GM19455 (cell line): ENCODE measurements around the gene SEC22A.

Experiments
- ATAC-seq: cut with Tn5 transposase; IDR thresholded peaks from one replicate; pipeline ENCODE4 v1.9.1; 2021; ENCODE audit not compliant: unreplicated experiment

Gene SEC22A

DNA sequence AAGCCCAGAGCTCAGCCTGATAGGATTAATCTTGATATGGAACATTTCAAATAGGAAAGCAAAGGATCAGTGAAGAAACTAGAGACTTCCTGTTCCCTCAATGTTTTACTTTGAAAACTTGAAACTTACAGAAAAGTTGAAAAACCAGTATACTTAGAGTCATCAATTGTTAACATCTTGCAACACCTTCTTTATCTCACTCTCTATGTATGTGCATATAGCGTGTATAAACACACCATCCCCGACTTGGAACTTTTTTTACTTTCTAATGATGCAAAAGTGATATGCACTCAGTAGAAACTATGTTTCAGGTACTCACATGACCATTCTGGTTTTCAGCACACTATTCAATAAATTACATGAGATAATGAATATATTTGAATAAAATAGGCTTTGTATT lies 60.5 kb downstream of the SEC22A start:
- ATAC-seq = no peak

DNA sequence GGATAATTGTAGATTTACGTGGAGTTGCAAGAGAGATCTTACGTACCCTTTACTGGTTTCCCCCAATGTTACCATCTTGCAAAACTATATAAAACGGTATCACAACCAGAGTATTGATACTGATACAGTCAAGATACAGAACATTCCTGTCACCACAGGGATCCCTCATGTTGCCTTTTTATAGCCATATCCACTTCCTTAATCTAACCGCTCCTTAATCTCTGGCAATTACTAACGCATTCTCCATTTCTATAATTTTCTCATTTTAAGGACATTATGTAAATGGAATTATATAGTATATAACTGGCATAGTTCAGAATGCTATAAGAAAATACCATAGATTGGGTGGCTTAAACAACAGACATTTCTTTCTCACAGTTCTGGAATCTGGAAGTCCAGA lies 61.1 kb downstream of the SEC22A start:
- ATAC-seq = no peak

DNA sequence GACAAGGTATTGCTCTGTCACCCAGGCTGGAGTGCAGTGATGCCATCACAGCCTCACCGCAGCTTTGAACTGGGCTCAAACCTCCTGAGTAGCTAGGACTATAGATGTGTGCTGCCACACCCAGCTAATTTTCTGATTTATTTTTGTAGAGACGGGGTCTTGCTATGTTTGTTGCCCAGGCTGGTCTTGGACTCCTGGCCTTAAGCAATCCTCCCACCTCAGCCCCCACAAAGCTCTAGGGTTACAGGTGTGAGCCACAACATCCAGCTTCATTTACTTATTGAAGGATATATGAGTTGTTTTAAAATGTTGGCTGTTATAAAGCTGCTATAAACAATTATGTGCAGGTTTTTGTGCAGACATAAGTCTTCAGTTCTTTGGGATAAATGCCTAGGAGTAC lies 62.2 kb downstream of the SEC22A start:
- no peak for ATAC-seq

DNA sequence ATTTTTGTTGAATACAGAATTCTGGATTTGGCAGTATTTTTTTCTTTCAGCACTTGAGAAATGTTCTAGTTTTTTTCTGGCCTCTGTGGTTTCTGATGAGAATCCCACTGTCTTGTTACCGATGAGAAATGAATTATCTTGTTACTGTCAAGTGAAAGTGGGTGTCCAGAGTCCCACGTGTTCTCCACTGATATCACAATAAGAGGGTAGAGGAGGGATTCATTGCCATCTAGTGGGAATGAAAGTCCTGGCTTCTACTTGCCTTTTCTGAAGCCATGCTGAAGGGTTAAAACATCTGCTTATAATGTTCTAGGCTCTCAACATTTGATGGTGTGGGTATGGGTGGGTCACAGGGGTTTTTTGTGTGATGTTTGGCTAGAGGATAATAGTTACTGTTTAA lies 66.1 kb downstream of the SEC22A start:
- ATAC-seq = no peak

DNA sequence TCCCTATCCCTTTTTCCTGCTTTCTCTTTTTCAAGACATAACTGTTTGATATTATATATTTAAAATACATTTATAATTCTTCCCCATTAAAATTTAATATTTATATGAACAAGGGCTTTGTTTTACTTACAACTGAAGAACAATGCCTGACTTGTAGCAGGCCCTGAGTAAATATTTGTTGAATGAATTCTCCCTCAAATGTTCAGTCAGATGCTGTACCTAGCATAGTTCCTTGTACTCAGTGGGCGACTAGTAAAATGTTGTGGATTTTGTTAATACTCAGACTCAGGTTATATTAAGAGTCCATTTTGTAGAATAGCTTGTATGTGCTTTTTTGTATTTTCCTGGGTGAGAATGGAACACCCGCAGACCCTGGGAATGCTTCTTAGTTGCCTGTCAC lies 69.1 kb downstream of the SEC22A start:
- ATAC-seq = no peak

DNA sequence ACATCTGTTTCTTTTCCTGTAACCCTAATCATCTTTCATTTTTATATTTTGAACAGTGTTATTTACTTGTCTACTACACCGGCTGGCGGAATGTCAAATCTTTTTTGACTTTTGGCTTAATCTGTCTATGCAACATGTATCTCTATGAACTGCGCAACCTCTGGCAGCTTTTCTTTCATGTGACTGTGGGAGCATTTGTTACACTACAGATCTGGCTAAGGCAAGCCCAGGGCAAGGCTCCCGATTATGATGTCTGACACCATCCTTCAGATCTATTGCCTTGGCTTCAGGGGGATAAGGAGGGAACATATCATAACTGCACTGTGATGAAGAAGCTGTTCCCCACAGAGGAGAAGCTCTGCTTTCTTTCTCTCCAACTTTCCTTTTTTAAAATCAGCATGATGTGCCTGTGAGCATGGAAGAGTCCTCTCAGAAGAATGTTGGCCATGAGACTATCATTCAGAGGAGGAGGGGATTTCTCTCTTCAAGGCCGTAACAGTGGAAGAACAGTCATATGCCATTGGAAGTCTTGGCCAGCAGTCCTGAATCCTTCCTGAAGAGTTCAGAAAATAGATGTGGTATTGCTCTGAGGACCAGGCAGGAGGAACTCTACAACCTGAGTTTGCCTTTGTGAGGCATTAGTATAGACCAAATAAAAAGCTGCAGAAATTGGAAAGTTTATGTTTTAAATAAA lies 69.9 kb downstream of the SEC22A start:
- no peak for ATAC-seq

DNA sequence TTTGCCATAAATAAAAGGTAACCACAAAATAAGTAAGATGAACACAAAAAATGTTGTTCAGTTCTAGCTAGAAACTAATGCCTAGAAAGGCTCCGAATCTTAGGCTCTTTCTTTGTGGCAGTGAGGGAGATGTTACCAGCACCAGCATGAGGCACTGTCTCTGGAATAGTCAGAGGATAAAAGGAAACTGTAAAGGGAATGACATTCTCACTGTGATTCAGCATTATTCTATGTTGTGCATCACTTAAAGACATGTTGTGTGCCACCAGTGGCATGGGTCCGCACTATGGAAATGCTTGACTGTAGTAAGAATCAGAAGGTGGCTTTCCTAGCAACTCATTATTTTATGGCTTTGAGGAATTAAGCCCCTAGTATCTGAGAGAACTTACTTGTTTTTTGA lies 70.8 kb downstream of the SEC22A start:
- no peak for ATAC-seq

DNA sequence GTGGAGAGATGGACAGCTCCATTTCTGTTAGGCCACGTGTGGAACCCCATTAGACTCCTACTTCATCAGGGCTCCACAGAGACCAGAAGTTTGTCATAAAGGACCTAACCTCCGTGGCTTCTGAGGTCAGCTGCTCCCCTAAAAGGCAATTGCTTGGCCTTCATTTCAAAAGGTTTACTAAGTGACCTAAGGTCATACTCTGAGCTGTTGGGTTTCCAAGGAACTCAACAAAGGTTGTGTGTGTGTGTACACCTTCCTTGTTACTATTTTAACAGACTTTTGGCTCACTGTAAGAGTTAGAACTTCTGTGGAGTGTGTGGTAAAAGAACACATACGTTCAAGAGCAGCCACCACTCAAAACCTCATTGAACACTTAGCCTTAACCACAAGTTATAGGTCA lies 73.9 kb downstream of the SEC22A start:
- ATAC-seq = no peak

DNA sequence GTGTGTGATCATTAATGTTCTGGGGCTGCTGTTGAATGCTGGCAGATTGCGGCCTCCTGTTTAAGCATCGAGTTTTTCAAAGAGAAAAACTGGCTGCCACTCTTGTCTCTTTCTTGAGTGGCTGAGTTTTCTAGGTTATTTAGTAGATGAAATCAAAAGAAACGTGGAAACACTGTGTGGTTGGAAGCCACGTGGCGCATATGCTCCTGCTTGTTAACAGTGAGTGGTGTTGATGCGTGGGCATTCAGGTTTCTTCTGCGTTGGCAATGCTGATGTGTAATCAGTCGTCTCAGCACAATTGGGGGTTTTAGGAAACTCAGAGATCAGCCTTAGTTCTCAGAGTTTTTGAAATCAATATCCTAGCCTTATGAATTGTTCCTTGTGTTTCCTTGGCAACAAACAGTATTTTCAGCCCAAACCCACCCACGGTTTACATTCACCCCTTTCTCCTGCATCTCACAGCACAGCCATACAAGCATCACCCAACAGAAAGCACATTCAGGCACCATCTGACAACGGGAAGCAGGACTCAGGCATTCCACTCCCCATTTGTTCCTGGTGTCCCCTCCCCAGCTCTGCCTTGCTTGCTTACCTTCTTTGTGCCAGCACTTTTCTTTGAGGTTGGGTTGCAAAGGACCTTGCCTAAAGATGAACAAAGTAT lies 74.7 kb downstream of the SEC22A start:
- ATAC-seq = no peak

DNA sequence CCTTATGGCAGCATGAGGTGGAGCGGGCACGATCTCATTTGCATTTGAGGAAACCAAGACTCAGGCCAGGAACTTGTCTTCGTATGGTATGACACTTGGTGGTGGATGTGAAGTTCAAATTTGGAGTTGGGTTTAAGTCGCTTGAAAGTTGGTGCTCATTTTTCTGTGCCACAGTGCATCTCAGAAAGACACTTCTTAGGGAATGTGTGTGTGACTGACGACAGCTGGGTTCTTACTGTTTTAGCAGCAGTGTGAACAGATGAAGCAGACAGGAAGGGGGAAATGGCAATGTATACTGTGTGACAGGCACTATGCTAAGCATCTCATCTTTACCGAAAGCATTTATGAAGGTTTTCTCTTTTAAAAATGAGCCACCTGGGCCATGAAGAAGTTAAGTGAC lies 75.4 kb downstream of the SEC22A start:
- ATAC-seq = no peak

DNA sequence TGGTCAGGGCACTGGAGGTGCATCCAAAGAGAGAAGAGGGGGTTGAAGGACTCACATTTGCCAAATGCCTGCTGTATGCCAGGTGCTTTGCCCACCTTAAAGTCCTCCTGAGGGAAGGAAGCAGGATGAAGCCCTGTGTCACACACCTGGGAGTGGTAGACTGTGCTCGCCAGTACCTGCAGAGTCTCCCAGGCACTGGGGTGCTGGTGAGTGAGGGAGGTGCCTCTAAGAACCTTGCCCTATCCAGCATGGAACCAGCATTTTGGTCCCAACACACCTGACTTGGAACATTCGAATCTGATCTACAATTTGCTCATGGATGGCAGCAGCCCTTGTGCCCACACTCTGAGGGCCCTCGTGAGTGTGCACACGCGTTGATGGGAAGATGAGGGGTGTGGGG lies 76.7 kb downstream of the SEC22A start:
- no peak for ATAC-seq

DNA sequence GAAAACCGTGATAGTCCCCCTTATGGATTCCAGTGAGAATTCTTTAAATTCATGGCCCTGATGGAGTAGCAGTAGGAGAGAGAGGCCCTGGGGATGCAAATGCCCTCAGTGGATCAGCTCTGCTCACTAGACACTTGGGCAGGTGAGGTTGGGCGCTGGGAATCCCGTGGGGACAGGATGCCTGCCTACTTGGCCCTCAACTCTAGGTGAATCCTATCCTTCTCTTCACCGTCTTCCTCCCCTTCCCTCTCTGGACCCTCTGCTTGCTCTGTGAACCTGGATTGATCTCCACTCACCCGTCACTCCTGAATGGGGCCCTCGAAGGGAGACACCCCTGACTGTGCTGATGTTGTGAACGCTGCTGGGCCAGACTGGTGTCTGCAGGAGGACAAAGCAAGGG lies 77.4 kb downstream of the SEC22A start:
- ATAC-seq = no peak

DNA sequence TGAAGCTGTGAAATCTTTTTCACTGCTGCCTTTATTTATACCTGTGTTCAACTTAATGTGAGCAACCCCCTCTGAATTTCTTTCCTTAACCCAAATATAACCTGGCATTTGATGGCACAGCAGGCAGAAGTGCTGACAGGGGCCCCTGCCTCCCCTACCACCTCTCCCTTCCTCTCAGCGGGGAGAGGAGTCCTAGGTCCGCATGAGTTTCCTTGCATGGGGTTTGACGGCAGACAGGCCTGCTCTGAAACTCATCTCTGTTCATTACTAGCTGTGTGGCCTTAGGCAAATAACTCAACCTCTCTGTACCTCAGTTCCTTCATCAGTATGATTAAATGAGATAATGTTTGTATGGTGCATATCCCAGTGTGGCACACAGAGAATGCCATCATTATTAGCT lies 79.7 kb downstream of the SEC22A start:
- no peak for ATAC-seq

DNA sequence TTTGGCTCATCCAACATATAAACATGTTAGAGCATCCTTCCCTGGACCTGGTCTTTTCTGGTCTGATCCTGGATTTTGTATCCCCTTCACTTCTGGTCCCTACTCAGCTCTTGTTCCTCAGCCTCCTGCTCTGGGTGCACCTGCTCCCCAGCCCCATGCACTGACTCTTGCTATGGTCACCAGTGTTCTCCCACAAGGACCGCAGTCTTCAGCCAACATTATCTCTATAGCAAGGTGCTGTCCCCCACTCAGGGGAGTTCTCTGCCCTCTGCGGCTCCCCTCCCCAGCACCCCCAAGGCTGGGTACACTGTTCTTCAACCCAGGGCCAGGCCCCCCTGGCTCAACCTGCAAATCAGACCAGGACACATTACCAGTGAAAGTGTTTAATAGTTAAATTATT lies 80.2 kb downstream of the SEC22A start:
- no peak for ATAC-seq

DNA sequence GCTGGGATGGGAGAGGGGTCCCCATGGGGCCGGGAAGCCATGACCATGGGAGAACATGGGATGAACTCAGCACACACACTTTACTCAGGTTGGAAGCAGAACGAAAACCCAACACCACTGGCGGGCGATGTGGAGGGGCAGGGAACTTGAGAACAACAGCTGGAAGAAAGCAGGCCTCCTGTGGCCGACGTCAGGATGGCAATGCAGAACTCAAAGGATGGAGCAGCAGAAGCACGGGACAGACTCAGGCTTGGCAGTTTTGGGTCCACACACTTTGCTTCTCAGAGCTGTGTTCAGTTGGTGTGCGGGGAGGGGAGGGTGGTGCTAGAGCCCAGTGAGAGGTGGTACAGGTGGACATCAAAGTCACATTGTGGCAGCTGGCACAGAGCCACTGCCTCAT lies 80.7 kb downstream of the SEC22A start:
- no peak for ATAC-seq

DNA sequence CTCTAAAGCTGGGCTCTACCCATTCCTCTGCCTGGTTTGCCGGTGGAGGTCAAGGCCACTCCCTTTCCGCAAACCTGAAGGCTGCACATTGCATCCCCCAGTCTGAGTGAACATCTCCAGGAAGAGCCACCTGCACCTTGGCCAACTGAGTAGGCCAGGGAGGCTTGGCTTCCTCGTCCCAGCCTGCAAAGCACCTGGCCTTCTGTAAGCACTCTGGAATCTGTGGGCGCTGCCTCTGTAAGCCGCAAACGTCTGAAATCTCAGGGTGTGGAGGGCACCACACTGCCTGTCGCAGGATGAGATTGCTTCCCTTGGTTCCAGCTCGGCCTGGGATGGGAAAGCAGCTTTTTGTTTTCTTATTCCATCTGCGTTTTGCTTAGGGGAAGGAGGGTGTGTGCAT lies 81.3 kb downstream of the SEC22A start:
- ATAC-seq = no peak

DNA sequence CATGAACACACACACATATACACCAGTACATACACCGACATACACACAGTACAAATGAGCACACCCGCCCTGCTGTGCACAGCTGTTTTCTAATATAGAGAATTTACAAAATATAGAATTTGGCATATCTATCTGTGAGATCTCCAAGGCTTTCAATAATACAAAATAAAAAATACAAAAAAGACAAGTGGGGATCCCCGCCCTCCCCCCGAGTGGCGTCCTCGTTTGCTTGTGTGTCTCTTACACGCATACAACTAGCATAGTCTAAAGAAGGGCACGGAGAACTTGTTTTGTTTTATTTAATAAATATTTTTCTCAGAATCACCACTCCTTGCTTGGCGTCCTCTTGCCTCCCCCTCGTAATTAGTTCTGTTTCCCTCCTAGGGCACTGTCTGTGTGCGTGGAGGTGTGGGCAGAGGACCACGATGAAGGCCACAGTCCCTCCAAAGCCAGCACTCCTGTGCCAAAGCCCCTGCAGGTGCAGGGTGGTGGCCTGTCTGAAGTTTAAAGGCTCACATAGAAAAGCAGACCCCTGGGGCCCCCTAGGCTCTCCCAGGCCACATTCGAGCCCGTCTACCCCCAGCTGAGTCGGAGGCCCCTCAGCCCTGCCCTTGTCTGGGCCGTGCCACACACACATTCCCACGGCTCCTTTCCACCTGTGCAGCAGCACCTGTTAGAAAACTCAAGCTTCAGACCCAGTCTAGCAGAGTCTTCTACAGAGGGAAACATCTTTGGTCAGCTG lies 82.1 kb downstream of the SEC22A start:
- no peak for ATAC-seq

DNA sequence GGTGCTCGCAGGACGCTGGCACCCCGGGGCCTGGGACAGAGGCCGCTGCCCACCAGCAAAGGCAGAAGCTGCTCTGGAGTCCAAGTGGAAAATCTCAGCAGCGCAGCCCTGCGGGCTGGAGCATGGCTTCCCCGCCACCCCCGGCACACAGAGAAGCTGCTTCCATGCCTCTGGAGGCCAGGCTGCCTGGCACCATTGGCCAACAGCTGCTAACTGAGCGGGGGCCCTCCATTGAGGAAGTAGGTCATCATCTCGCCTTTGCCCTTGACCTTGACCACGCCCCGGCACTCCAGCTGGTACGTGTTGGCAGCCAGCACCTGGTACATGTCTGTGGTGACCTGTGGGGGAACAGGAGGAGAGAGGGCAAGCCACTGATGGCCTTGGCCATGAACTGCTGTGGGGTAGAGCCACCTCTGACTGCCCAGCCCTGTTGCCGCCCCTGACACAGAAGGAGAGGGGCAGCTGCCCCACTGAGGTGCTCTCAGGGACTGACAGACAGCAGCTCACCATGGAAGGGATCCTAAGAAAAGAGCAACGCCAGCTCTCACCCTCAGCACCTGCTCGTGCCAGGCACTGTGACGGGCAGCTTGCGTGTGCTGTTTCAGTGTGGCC lies 82.8 kb downstream of the SEC22A start:
- ATAC-seq = no peak

DNA sequence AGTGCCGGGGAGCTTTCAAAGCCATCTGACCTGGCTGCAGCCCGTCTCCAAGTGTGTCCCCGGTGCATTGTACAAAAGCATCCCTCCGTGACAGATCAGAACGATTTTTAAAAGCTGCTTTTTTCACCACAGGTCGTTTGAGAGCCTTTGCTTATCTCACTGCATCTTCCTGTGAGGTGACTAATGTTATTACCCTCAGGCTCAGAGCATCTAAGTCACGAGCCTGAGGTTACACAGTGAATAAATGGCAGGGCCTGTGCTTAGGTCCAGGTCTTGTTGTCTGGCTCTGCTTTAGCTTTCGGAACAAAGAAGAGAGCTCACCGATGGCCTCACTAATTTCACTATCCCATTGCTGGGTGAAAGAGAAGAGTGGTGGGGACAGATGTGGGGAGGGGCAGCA lies 83.3 kb downstream of the SEC22A start:
- no peak for ATAC-seq

DNA sequence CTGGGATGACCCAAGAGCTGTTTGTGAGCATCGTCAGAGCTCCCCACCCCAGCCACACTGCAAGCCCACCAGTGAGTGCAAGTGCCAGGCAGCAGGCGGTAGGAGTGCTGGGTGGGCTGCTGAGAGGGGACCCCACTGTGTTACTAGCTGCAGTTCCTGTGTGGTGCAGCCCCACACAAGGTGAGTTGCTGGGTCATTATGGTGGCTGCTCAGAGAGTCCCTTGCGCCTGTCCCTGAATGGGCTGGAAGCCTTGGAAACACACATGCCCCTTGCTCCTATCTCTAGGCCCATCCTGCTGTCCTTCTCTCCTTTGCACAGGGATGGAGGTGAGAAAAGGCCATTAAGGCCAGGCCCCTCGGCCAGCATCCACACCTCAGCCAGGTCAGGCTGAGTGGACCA lies 83.7 kb downstream of the SEC22A start:
- no peak for ATAC-seq

DNA sequence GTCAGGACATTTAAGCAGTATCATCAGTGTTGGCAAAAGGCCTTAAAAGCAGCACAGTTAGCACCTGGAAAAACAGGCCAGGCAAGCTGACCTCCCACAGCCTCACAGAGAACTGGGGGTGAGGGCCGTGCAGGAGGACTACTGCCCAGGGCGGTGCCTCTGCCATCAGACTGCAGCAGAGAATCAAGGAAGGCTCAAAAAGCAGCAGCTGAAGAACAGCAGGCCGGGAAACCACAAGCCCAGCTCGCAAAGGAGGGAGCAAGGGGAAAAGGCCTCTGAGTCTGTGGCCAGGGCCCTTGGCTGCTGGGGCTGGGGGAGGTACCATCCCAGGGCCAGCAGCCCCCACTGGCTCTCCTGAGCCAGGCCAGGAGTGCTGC lies 84.2 kb downstream of the SEC22A start:
- no peak for ATAC-seq
